ENCODE data around the gene NFATC2.

The NFATC2 gene

DNA sequence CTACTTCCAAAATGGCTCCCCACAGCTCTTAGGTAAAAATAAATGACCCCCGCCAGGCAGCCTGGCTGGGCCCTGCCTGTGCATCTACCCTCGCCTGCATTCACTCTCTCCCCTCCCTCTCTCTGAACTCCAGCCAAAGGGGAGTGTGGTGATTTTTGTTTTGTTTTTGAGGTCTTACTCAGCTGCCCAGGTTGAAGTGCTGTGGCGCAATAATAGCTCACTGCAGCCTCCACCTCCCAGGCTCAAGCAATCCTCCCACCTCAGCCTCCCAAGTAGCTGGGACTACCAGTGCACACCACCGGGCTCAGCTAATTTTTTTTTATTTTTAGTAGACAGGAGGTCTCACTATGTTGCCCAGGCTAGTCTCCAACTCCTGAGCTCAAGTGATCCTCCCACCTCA lies 15.8 kb downstream of the NFATC2 start:
- H3K9me3 Mint-ChIP-seq = no peaks in the 10 kb centered on the region
- H3K36me3 Mint-ChIP-seq (ENCODE audit: low read depth) = peaks cover 49% of the 10 kb centered on the region
- H3K27ac Mint-ChIP-seq = peak overlapping the region; percentile 66
- peaks cover 72% of the 10 kb centered on the region for H3K4me1 Mint-ChIP-seq (ENCODE audit: low read depth)
- no peaks in the 10 kb centered on the region for H3K27me3 Mint-ChIP-seq (ENCODE audit: low read depth)
- DNase-seq (ENCODE audit: low spot score) = no peak
- H3K4me3 Mint-ChIP-seq = peak overlapping the region; percentile 73

DNA sequence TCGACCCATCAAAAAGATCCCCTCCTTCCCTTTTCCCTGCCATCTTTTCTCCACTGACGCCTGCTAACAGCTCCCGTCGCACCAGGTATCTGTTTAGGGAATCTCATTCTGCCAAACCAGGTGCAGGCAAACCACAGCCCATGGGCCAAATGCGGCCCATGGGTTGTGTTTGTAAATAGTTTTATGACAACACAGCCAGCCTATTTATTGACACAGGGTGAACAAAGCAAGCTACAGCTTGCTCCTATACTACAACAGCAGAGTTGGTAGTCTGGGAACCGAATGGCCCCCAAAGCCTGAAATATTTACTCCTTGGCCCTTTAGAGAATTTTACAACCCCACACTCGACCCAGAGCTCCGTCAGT lies 16.4 kb downstream of the NFATC2 start:
- H3K27me3 Mint-ChIP-seq (ENCODE audit: low read depth) = no peaks in the 10 kb centered on the region
- peaks cover 48% of the 10 kb centered on the region for H3K36me3 Mint-ChIP-seq (ENCODE audit: low read depth)
- H3K27ac Mint-ChIP-seq = peak overlapping the region; percentile 88
- no peaks in the 10 kb centered on the region for H3K9me3 Mint-ChIP-seq
- H3K4me3 Mint-ChIP-seq = peak overlapping the region; percentile 73
- peaks cover 68% of the 10 kb centered on the region for H3K4me1 Mint-ChIP-seq (ENCODE audit: low read depth)
- DNase-seq (ENCODE audit: low spot score) = no peak

- peak; percentile 47 for DNase-seq (ENCODE audit: low spot score)
- peak overlapping the region; percentile 88 for H3K27ac Mint-ChIP-seq
- peaks cover 46% of the 10 kb centered on the region for H3K36me3 Mint-ChIP-seq (ENCODE audit: low read depth)
- peak overlapping the region; percentile 73 for H3K4me3 Mint-ChIP-seq
- no peaks in the 10 kb centered on the region for H3K9me3 Mint-ChIP-seq
- H3K4me1 Mint-ChIP-seq (ENCODE audit: low read depth) = peaks cover 62% of the 10 kb centered on the region
- H3K27me3 Mint-ChIP-seq (ENCODE audit: low read depth) = no peaks in the 10 kb centered on the region
Measured at GRCh38 chr20:51525241-51526105, 17.0 kb downstream of the NFATC2 start.

DNA sequence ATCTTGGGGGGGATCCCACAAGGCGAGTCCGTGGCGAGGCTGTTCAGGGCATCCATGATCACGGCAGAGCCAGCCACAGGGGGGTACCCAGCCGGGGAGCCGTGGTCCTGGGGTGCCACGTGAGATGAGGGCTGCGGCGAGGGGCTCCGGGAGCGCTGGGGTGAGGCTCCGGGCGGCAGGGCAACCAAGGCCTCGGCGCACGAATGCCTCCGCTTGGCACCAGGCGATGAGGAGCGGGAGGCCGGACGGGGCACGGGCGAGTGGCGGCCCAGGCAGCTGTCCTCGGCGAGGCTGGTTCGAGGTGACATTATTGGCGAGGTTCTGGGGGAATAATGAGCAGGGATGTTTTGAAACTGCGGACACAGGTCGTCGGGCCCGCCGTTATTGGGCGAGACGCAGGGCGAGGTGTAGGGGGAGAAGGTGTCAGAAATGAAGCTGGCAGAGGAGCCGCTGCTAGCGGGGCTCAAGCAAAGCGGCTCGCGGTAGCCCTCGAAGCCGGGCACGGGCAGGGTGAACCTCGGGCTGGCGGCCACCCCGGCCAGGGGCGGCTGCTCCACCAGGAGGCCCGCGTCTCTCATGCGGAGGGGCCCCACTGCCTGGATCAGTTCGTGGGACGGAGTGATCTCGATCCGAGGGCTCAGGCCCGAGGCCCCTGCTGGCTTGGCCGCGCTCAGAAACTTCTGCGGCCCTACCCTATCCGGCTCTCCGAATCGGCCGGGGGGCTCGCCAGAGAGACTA lies 19.1 kb downstream of the NFATC2 start:
- Mint-ChIP-seq H3K4me3 (no peak overlapping the region), H3K36me3 (ENCODE audit: low read depth) (peaks cover 52% of the 10 kb centered on the region), H3K9me3 (no peaks in the 10 kb centered on the region), H3K27ac (no peak overlapping the region), H3K27me3 (ENCODE audit: low read depth) (no peaks in the 10 kb centered on the region), H3K4me1 (ENCODE audit: low read depth) (peaks cover 45% of the 10 kb centered on the region)
- no peak for DNase-seq (ENCODE audit: low spot score)

DNA sequence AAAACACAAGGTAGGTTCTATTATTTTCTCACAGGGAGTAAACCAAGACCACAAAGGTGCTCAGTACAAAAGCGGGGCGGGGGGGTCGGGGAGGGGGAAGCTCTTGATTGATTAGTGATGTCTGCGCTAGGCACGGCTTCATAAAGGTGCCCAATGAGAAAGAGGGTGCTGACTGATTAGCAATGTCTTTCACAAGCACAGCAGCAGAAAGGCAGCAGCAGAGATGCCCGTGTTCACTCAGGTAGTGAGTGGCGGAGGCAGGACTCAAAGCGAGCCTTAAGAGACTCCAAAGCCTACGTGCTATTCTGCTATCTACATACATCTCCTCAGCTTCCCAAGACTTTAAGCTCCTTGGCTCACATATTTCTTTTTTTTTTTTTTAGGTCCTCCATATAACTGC lies 20.3 kb downstream of the NFATC2 start:
- Mint-ChIP-seq H3K4me3 (no peak overlapping the region), H3K36me3 (ENCODE audit: low read depth) (peaks cover 54% of the 10 kb centered on the region), H3K27ac (no peak overlapping the region)

DNA sequence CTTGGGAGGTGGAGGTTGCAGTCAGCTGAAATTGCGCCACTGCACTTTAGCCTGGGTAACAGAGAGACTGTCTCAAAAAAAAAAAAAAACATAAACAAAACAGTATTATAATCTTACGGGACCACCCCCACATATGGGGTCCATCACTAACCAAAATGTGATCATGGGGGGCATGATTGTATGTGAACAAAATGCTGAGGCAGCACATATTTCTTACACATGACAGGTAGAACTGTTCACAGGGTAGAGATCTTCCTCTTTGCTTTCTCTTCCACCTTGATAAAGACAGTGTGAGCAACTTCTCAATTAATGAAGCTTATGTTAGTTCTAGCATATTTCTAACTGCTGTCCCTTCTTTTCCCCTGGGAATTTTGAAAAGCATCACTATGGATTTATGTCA lies 24.7 kb downstream of the NFATC2 start:
- peaks cover 56% of the 10 kb centered on the region for H3K4me1 Mint-ChIP-seq (ENCODE audit: low read depth)
- no peaks in the 10 kb centered on the region for H3K27me3 Mint-ChIP-seq (ENCODE audit: low read depth)
- peaks cover 75% of the 10 kb centered on the region for H3K36me3 Mint-ChIP-seq (ENCODE audit: low read depth)
- H3K9me3 Mint-ChIP-seq = no peaks in the 10 kb centered on the region
- no peak overlapping the region for H3K27ac Mint-ChIP-seq
- no peak for DNase-seq (ENCODE audit: low spot score)
- no peak overlapping the region for H3K4me3 Mint-ChIP-seq

More for the DNA sequence above, 20.3 kb downstream of the NFATC2 start:
- DNase-seq (ENCODE audit: low spot score) = no peak
- Mint-ChIP-seq H3K27me3 (ENCODE audit: low read depth) (no peaks in the 10 kb centered on the region), H3K9me3 (no peaks in the 10 kb centered on the region), H3K4me1 (ENCODE audit: low read depth) (peaks cover 43% of the 10 kb centered on the region)

DNA sequence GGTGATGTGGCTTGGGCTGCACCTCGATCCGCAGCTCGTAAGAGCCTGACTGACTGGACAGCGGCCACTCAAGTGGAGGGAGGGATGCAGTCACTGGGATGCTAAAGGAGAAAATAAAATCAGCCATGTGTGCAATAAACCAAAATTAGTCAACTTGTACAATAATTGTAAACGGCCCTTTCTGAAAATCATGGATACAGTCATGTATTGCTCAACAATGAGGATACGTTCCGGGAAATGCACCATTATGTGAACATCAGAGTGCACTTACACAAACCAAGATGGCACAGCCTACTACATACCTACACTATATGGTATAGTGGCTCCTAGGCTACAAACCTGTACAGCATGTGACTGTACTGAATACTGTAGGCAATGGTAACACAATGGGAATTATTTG lies 25.7 kb downstream of the NFATC2 start:
- H3K4me1 Mint-ChIP-seq (ENCODE audit: low read depth) = peaks cover 57% of the 10 kb centered on the region
- DNase-seq (ENCODE audit: low spot score) = no peak
- H3K4me3 Mint-ChIP-seq = no peak overlapping the region
- H3K36me3 Mint-ChIP-seq (ENCODE audit: low read depth) = peaks cover 73% of the 10 kb centered on the region
- H3K9me3 Mint-ChIP-seq = no peaks in the 10 kb centered on the region
- H3K27ac Mint-ChIP-seq = no peak overlapping the region
- no peaks in the 10 kb centered on the region for H3K27me3 Mint-ChIP-seq (ENCODE audit: low read depth)

DNA sequence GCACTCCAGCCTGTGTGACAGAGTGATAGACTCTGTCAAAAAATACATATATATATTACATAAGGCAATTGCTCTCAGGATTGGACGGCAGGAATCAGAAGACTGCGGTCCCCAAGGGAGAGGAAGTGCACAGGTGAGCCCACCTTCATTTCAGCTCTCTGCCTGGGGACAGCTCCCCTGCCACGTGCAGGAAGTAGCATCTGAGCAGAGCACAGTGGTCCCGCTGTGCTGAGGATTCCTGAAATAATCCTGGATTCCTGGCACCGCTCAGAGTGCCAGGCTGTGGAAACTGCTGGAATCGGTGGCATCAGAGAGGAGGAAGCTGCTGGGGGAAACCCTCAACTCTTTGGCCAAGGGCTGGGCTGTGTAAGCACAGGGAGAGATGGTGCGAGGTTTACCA lies 27.7 kb downstream of the NFATC2 start:
- Mint-ChIP-seq H3K27me3 (ENCODE audit: low read depth) (no peaks in the 10 kb centered on the region), H3K36me3 (ENCODE audit: low read depth) (peaks cover 79% of the 10 kb centered on the region)

GRCh38 chr20:51514249-51514648 lies 28.3 kb downstream of the NFATC2 start:
- Mint-ChIP-seq H3K27me3 (ENCODE audit: low read depth) (no peaks in the 10 kb centered on the region), H3K36me3 (ENCODE audit: low read depth) (peaks cover 85% of the 10 kb centered on the region), H3K4me1 (ENCODE audit: low read depth) (peaks cover 71% of the 10 kb centered on the region), H3K4me3 (peak overlapping the region; percentile 30), H3K27ac (peak overlapping the region; percentile 18), H3K9me3 (no peaks in the 10 kb centered on the region)
- DNase-seq (ENCODE audit: low spot score) = no peak

More for the DNA sequence above, 27.7 kb downstream of the NFATC2 start:
- Mint-ChIP-seq H3K27ac (peak overlapping the region; percentile 19), H3K4me1 (ENCODE audit: low read depth) (peaks cover 67% of the 10 kb centered on the region), H3K9me3 (no peaks in the 10 kb centered on the region), H3K4me3 (peak overlapping the region; percentile 30)
- no peak for DNase-seq (ENCODE audit: low spot score)

GRCh38 chr20:51513545-51513944 lies 29.0 kb downstream of the NFATC2 start:
- Mint-ChIP-seq H3K9me3 (no peaks in the 10 kb centered on the region), H3K4me3 (peak overlapping the region; percentile 69), H3K27me3 (ENCODE audit: low read depth) (no peaks in the 10 kb centered on the region), H3K36me3 (ENCODE audit: low read depth) (peaks cover 88% of the 10 kb centered on the region), H3K4me1 (ENCODE audit: low read depth) (peaks cover 78% of the 10 kb centered on the region), H3K27ac (peak overlapping the region; percentile 78)
- DNase-seq (ENCODE audit: low spot score) = no peak

DNA sequence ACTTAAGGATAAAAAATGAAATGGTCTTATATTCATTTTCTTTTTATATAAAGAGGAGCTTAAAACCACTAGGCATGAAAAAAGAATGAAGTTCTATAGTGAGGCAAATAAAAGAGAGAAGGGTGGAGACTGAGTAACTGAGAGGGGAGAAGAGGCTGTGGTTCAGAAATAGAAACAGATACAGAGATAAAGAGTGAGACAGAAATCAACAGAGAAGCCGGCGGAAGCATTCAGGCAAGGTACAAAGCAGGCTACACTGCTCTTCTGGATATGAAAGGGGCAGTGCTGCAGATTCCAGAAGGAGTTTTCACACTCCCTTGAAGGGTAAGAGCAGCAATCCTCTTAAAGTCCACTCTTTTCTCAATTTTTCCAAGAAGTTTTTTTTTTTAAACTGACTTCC lies 29.9 kb downstream of the NFATC2 start:
- peak; percentile 52 for DNase-seq (ENCODE audit: low spot score)
- H3K4me3 Mint-ChIP-seq = peak overlapping the region; percentile 76
- peaks cover 86% of the 10 kb centered on the region for H3K36me3 Mint-ChIP-seq (ENCODE audit: low read depth)
- peak overlapping the region; percentile 78 for H3K27ac Mint-ChIP-seq
- no peaks in the 10 kb centered on the region for H3K27me3 Mint-ChIP-seq (ENCODE audit: low read depth)
- H3K4me1 Mint-ChIP-seq (ENCODE audit: low read depth) = peaks cover 71% of the 10 kb centered on the region
- H3K9me3 Mint-ChIP-seq = no peaks in the 10 kb centered on the region

DNA sequence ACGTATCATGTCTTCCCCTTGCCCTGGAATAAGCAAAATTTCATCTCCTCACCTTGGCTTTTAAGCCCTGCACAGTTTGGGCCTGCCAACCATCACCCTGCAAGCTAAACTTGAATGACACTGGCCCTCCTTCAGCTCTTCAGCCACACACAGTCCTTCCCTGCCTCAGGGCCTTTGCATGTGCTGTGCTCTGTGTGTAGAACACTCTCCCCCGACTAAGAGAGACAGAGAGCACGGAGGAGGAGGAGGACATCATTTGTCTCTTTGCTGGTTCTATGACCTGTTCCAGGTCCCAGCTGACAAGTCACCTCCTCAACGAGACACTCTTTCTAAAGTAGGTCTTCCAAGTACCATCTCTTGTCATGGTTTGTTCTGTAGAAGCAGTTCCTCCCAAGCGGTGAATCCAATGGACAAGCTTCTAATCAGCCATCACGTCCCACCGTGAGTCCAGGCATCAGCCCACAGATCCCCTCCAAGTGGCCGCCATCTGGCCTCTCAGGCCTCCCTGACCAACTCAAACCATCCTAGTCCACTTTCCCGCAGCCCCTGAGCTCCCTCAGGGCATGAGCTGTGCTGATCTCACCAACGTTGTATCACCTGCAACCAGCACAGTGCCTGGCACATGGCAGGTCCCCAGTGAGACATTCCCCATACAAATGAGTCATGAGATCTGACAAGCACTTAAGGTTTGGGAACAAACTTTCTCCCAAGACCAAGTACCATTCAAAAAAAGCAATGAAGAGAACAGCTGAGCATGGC lies 30.5 kb downstream of the NFATC2 start:
- DNase-seq (ENCODE audit: low spot score) = no peak
- peaks cover 86% of the 10 kb centered on the region for H3K36me3 Mint-ChIP-seq (ENCODE audit: low read depth)
- no peaks in the 10 kb centered on the region for H3K9me3 Mint-ChIP-seq
- H3K27ac Mint-ChIP-seq = peak overlapping the region; percentile 78
- H3K4me3 Mint-ChIP-seq = peak overlapping the region; percentile 76
- peaks cover 72% of the 10 kb centered on the region for H3K4me1 Mint-ChIP-seq (ENCODE audit: low read depth)
- H3K27me3 Mint-ChIP-seq (ENCODE audit: low read depth) = no peaks in the 10 kb centered on the region

DNA sequence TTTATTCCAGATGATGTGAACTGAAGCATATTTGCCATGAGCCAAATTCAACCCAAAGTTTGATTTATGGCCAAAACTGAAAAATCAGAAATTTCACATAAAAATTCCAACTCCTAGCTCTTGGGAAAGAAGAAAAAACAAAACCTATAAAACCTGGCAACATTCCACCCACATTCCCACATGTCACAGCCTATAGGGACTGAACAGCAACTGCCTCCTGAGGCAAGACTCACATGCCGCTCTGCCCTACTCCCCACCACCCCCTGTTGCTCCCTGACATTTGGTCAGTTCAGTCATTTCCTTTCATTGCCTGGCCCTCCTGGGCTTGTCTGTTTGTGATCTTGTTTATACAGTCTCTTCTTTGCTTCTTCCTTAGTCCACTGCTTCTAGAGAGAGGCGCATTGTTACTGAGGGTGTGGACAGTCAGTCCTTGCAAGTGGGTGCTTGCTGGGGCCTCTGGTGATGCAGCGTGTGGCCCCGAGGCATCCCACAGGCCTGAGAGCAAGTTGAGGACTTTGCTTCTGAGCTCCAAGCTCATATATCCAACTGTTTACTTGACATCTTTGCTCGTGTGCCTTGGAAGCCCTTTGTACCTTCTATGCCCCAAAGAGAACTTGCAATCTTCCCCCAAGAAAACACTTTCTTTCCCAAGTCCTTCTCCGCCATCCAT lies 31.4 kb downstream of the NFATC2 start:
- H3K27me3 Mint-ChIP-seq (ENCODE audit: low read depth) = no peaks in the 10 kb centered on the region
- no peaks in the 10 kb centered on the region for H3K9me3 Mint-ChIP-seq
- no peak for DNase-seq (ENCODE audit: low spot score)
- peak overlapping the region; percentile 78 for H3K27ac Mint-ChIP-seq
- peaks cover 82% of the 10 kb centered on the region for H3K36me3 Mint-ChIP-seq (ENCODE audit: low read depth)
- H3K4me3 Mint-ChIP-seq = peak overlapping the region; percentile 76
- peaks cover 64% of the 10 kb centered on the region for H3K4me1 Mint-ChIP-seq (ENCODE audit: low read depth)
